Embryonic facial prominence (tissue), 1 donor: ENCODE data around the gene CXorf49B.
"Not testable (repeated sequence)": the region's sequence is repeated elsewhere in the genome, so short reads cannot be mapped to it uniquely, and the experiment has no call there.

Source experiments
- DNase-seq: peaks from one replicate; pipeline ENCODE4 v3.0.0-alpha.2; 2016; ENCODE audit errors: extremely low spot score

CXorf49B gene

GRCh38 chrX:71763049-71763448 lies at the start of gene CXorf49B:
CXorf49B (plus strand) TSS chrX:71763349; CDS start chrX:71763424, 75 bp downstream.
- not testable (repeated sequence) for DNase-seq

DNA sequence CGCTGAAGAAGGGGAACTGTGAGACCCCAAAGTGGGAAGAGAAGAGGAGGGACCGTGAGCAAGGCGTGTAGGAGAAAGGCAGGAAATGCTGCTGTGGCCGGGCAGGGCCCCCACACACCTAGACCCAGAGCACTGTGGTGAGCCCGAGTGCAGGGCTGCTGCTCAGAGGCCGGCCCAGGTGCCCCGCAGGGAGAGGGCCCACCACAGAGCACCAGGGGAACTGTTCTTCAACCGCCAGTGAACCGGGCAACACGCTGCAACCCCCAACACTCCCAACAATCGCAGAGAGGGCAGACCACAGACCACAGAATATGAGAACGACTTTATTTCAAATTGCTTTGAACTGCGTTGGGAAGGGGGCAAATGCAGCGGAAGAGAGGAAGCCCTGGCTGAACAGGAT lies 49.1 kb upstream of the CXorf49B start:
- DNase-seq = not testable (repeated sequence)

- not testable (repeated sequence) for DNase-seq
Measured at GRCh38 chrX:71715551-71715950, 47.6 kb upstream of the CXorf49B start.

- DNase-seq = not testable (repeated sequence)
Measured at GRCh38 chrX:71716323-71716722, 46.8 kb upstream of the CXorf49B start.

GRCh38 chrX:71718185-71718584 lies 45.0 kb upstream of the CXorf49B start, which contains the start of gene CXorf49:
CXorf49 (minus strand) TSS chrX:71718285; CDS start chrX:71718151, 134 bp downstream.
- not testable (repeated sequence) for DNase-seq

- DNase-seq = not testable (repeated sequence)
Measured at GRCh38 chrX:71719195-71719594, 44.0 kb upstream of the CXorf49B start.

DNA sequence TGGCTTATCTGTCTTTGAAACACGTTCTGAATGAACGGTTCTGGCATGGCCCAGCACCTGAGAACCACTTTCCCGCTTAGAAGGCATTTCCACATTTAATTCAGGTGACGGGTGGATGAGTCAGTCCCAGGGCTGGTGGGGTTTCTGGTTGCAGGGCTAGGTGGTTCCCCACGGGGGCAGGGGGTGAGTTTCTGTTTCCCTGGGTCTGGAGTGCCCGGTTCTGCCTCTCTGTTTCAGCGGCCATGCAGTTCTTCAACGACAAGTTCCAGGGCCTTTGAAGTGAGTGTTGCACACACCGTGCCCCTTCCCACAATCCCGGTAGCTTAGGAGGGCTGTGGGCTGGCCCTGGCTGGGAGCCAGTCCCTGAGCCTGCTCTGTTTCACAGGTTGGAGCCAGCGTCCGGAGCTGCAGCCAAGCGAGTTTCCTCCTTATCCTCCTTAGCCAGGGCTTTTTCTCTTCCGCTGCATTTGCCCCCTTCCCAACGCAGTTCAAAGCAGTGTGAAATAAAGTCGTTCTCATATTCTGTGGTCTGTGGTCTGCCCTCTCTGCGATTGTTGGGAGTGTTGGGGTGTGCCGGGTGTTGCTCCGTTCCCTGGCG lies 42.8 kb upstream of the CXorf49B start:
- DNase-seq = not testable (repeated sequence)

DNA sequence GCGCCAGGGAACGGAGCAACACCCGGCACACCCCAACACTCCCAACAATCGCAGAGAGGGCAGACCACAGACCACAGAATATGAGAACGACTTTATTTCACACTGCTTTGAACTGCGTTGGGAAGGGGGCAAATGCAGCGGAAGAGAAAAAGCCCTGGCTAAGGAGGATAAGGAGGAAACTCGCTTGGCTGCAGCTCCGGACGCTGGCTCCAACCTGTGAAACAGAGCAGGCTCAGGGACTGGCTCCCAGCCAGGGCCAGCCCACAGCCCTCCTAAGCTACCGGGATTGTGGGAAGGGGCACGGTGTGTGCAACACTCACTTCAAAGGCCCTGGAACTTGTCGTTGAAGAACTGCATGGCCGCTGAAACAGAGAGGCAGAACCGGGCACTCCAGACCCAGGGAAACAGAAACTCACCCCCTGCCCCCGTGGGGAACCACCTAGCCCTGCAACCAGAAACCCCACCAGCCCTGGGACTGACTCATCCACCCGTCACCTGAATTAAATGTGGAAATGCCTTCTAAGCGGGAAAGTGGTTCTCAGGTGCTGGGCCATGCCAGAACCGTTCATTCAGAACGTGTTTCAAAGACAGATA lies 2.4 kb upstream of the CXorf49B start:
- not testable (repeated sequence) for DNase-seq

GRCh38 chrX:71764832-71765231 lies 1.7 kb downstream of the CXorf49B start:
- DNase-seq = not testable (repeated sequence)

DNA sequence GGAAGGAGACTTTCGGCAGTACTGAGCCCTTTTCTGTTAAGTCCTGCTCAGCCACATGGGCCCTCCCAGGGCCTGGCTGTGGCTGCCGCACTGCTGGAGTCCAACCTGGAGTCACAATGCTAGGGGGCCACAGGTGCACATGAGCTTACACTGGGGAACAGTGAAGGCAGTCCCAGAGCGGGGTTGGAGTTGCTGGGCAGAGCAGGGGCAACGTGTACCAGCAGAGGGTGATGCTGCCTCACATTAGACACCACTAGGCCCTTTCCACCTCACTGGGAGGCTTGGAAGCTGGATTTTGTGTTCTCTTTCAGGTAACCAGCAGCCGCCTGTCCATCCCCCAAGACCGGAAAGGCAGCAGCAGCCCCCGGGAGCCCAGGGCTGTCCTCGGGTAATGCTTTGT lies 2.5 kb downstream of the CXorf49B start:
- DNase-seq = not testable (repeated sequence)

DNA sequence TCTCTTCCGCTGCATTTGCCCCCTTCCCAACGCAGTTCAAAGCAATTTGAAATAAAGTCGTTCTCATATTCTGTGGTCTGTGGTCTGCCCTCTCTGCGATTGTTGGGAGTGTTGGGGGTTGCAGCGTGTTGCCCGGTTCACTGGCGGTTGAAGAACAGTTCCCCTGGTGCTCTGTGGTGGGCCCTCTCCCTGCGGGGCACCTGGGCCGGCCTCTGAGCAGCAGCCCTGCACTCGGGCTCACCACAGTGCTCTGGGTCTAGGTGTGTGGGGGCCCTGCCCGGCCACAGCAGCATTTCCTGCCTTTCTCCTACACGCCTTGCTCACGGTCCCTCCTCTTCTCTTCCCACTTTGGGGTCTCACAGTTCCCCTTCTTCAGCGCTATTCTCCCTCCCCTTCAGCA lies 4.0 kb downstream of the CXorf49B start:
- not testable (repeated sequence) for DNase-seq

GRCh38 chrX:71778322-71778721 lies 15.2 kb downstream of the CXorf49B start:
- DNase-seq = not testable (repeated sequence)

DNA sequence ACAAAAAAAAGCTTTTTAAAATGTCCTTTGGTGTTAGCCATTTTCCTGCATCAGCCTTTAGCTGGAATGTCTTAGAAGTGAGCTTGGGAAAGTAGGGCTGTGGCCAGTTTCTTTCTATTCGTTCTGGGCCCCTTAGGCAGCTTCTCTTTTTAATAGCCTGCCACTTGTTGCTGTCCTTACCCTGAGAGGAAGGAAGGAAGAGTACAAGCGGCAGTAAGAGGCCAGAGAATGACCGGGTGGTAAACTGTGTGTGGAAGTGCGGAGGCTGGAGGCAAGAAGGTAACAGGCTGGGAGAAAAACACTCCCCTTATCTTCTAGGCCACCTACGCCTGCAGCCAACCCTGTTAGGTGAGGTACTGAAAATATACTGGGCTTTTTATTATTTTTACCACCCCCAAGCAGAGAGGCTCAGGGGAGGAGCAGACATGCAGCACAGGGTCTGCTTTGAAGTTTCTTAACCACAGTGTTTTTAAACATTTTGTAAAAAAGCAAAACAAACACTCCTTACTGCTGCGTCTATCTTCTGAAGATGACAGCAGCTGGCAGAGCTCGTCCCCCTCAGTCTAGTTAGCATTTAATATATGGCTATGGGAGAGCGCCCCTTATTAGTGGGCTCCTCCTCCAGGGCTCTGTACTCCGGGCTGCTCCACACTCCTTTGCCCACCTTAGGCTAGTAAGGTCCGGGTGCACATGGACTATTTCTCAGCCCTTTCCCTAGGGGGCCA lies 19.2 kb downstream of the CXorf49B start:
- not testable (repeated sequence) for DNase-seq

- DNase-seq = not testable (repeated sequence)
Measured at GRCh38 chrX:71782950-71783299, 19.8 kb downstream of the CXorf49B start.

DNA sequence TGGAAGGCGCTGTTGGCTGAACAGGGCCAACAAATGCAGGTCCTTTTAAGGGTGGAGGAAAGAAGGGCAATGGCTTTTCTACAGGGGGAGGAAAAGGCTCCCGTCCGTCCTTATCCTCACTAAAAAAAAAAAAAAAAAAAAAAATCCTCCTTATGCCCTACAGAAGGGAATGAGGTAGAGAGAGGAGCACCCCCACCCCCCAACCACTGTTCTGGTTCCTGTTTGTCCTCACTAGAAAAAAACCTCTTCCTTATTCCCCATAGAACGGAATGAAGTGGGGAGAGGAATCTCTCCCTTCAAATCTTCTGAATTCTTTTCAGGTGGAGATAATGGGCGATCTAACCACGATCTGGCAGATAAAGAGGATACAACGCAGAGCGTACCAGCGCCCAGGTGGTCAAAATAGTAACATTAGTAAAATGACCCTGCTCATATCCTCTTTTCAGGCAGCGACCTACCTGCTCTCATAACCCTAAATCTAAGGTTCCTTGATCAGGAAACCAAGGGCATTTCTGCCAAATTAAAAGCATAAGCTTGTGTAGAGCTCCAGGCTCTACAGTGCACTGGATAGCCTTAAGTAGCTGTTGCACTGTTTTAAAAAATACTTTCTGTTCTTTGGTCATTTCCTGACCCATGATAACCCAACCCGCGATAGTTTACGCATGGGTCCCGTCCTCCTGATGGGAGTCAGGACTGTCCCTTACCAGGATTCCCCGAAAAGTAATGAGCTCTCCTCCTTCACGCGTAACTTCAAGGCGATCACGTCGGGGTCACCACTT lies 20.6 kb downstream of the CXorf49B start:
- DNase-seq = not testable (repeated sequence)

DNA sequence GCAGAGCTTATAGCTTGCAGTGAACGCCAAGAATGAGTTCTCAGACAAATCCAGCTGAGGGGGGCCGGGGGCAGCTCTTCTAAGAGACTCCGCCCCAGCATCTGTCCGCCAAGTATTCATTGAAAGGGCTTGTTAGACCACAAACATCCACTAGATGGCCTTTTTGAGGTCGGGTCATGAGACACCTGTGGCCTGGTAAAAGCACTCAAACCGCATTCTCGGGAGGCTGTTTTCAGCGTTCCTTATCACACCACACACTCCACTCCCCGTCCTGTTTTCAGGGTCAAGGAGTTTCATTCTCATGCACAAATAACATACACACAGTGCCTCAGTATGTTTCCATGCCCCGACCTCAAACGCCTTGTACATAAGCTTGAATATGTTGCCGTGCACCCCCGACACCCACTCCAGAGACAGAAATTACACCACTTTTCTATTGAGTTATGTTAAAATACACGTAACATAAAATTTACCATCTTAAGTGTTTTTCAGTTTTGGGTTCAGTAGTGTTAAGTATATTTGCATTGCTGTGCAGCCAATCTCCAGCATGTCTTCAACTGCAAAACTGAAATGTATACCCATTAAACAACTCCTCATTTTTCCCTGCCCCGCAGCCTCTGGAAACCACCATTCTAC lies 21.3 kb downstream of the CXorf49B start:
- not testable (repeated sequence) for DNase-seq

GRCh38 chrX:71806450-71806849 lies 43.3 kb downstream of the CXorf49B start:
- not testable (repeated sequence) for DNase-seq

- no peak for DNase-seq
Measured at GRCh38 chrX:71809886-71810285, 46.7 kb downstream of the CXorf49B start.

DNA sequence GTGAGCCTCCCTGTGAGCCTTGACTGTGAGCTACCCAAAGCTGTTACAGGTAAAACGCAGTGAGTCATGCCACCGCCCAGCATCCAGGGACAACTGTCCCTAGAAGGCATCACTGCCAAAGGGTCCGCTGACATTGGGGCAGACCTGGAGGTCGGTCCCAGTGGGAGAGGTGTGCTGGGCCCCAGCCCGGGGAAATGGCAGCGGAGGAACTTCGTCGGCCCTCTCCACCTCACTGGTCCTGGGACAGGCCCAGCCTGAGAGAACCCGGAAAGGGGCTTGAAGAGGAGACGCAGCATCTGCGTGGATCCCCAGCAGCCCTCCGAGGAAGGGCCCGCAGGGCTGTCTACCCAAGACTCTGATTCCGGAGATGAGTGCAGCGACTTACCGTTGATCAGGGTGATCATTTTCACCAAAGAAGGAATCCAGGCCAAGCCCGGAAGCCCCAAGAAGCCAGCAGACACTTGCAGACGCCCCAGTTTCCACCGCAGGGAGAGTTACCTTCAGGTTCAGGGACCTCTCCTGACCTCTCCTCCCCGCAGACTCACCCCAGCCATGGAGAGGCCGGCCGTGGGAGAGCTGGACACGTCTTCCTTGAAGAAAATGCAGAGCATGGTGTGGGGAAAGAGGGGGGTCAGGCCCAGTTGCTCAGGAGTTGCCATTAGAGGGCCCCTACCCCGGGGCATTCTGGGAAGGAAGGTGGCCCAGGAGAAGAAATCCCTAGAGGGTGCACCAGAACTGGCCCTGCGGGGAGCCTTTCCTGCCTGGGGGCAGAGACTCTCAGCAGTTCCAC lies 51.2 kb downstream of the CXorf49B start:
- DNase-seq = no peak

DNA sequence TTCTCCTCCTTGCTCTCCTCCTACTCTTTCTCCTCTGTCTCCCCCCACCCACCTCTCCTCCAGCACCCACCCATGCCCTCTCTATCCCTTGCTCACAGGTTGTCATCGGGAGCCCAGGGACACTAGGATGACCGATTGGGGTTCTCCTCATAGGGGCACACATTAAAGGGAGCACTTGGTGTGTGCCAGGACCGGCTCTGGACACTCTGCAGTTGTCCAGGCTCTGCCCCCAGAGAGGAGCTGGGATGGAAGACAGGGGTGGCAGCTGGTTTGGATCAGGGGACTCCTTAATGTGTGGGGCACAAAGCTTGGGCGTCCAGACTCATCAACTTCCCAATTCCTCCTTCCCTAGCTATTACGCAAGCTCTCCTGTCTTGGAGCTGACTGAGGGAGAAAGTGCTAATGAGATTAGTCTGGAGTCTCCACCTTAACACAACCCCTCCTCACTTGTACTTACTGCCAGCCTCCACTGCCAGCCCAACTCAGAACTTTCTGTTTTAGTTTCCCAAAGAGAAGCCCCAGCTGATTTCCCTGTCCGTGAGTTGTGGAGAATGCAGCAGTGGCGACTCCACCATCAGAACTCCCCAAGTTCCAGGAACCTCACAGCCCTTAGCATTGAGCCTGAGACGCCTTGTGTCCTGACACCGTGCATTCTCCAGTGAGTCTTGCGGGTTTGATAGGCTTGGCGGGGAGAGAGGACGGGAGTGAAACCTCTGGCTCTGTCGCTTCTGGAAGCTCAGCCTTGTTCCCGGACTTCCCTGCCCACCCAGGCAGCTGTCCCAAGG lies 52.2 kb downstream of the CXorf49B start:
- DNase-seq = no peak
